GM12892 (cell line): Measurements from ENCODE around the gene ZNF473.
"Not testable (repeated sequence)": the region's sequence is repeated elsewhere in the genome, so short reads cannot be mapped to it uniquely, and the experiment has no call there.

Source experiments
- POLR2A ChIP-seq: IDR thresholded peaks from 2 replicates; pipeline ENCODE4 v1.6.1; 2011; ENCODE audit warnings: low read depth, low read length, control low read depth
- POLR2AphosphoS5 ChIP-seq: IDR thresholded peaks from 2 replicates; pipeline ENCODE4 v1.6.1; 2011; ENCODE audit warnings: low read depth, low read length, control low read depth
- TAF1 ChIP-seq: IDR thresholded peaks from 2 replicates; pipeline ENCODE4 v1.6.1; 2011; ENCODE audit warnings: low read depth, mild to moderate bottlenecking, control low read depth, low read length, borderline replicate concordance

- TF ChIP-seq POLR2AphosphoS5, POLR2A, TAF1: not testable (repeated sequence)
Measured at GRCh38 chr19:50100946-50101345, 75.1 kb downstream of the ZNF473 start.
